B cell (primary cell): ENCODE data around the gene ZNF747. TPM values are rescaled to one million over a fixed set of nuclear protein-coding genes. Genes with fewer than 3 reads are reported as not detected.
A peak's percentile ranks its signal among the peaks of the same experiment; 100 is the strongest.

ENCODE experiments used
- ATAC-seq: fragments of 200-7000 bp; cut with Tn5 transposase; one replicate; pipeline ENCODE4 v1.10.0; 2021; ENCODE audit warnings: low read depth, mild to moderate bottlenecking, moderate number of reproducible peaks, moderate library complexity
- CTCF ChIA-PET: fragments of 350-600 bp; sonication (Branson Sonifier 250); formaldehyde crosslinking; loops from one replicate; lab custom pipeline; 2021; ENCODE audit warnings: antibody characterized with exemption, inconsistent platforms; lab: Charles Lee
- POLR2A ChIA-PET: fragments of 350-600 bp; sonication (Branson Sonifier 250); formaldehyde crosslinking; loops from one replicate; lab custom pipeline; 2021; ENCODE audit warnings: antibody characterized with exemption; lab: Charles Lee
- DNase-seq: peaks from one replicate; pipeline ENCODE4 v3.0.0; 2013
- H2AFZ ChIP-seq: 2 replicates; pipeline ENCODE4 v1.6.1; 2012; ENCODE audit warnings: mild to moderate bottlenecking, low read depth, low read length; ENCODE audit not compliant: insufficient read depth, poor library complexity, severe bottlenecking
- H3K27ac ChIP-seq, 2 donors: 1 replicate in 1 of 2; 2 replicates in 1 of 2; pipeline ENCODE4 v1.5.1; 2012 to 2013; ENCODE audit warnings: low read length in 2 of 2, mild to moderate bottlenecking in 2 of 2, moderate library complexity in 1 of 2
- H3K27me3 ChIP-seq, 4 experiments: fragments of 200-600 bp in 1 of 4; sonication (generic) in 1 of 4; replicated peaks in 1 of 4; 1 replicate in 2 of 4; 2 replicates in 2 of 4; pipeline versions ENCODE4 v1.6.1 to v1.7.0; 2013 to 2016; ENCODE audit warnings: low read length in 3 of 4, mild to moderate bottlenecking in 2 of 4, mixed read lengths in 1 of 4, moderate library complexity in 1 of 4; ENCODE audit not compliant: insufficient read depth in 4 of 4, control insufficient read depth in 3 of 4; ENCODE audit errors: control extremely low read depth in 1 of 4
- H3K36me3 ChIP-seq, 2 experiments: replicated peaks in 1 of 2; 1 replicate in 1 of 2; 2 replicates in 1 of 2; pipeline versions ENCODE4 v1.6.1 to v1.7.1; 2013; ENCODE audit warnings: low read length in 1 of 2; ENCODE audit not compliant: insufficient read depth in 2 of 2, control insufficient read depth in 1 of 2; ENCODE audit errors: control extremely low read depth in 1 of 2, extremely low read depth in 1 of 2
- H3K4me1 ChIP-seq, 2 donors: fragments of 200-600 bp in 1 of 2; sonication (generic) in 1 of 2; 1 replicate in 1 of 2; 2 replicates in 1 of 2; pipeline versions ENCODE4 v1.5.1 to v1.6.1; 2013 to 2017; ENCODE audit warnings: low read length in 2 of 2; ENCODE audit not compliant: control insufficient read depth in 2 of 2, insufficient read depth in 2 of 2
- H3K4me2 ChIP-seq: replicated peaks from 2 replicates; pipeline ENCODE3; 2012; ENCODE audit warnings: mild to moderate bottlenecking, low read depth, low read length; ENCODE audit not compliant: poor library complexity, severe bottlenecking
- H3K4me3 ChIP-seq, 5 experiments: fragments of 200-600 bp in 1 of 5; sonication (generic) in 1 of 5; 1 replicate in 3 of 5; 2 replicates in 2 of 5; pipeline versions ENCODE4 v1.5.1 to v1.7.0; 2011 to 2016; ENCODE audit warnings: low read length in 4 of 5, mild to moderate bottlenecking in 4 of 5, low read depth in 2 of 5, control low read depth in 1 of 5, moderate library complexity in 1 of 5; ENCODE audit not compliant: insufficient read depth in 1 of 5; ENCODE audit errors: control extremely low read depth in 1 of 5, extremely low read depth in 1 of 5
- H3K79me2 ChIP-seq: fragments of 200-600 bp; sonication (generic); one replicate; pipeline ENCODE4 v1.6.0; 2016; ENCODE audit warnings: low read length; ENCODE audit not compliant: control insufficient read depth, insufficient read depth
- H3K9ac ChIP-seq: fragments of 200-600 bp; sonication (generic); 2 replicates; pipeline ENCODE4 v1.6.1; 2017; ENCODE audit warnings: mild to moderate bottlenecking, low read length, moderate library complexity
- H3K9me3 ChIP-seq, 3 donors: one replicate each; pipeline versions ENCODE4 v1.6.1 to v1.7.1; 2013; ENCODE audit warnings: low read length in 2 of 3; ENCODE audit not compliant: control insufficient read depth in 2 of 3, insufficient read depth in 1 of 3; ENCODE audit errors: control extremely low read depth in 1 of 3
- H4K20me1 ChIP-seq: 2 replicates; pipeline ENCODE4 v1.6.0; 2012; ENCODE audit warnings: mild to moderate bottlenecking, low read length; ENCODE audit not compliant: insufficient read depth, control insufficient read depth, poor library complexity, severe bottlenecking
- H3K27ac Mint-ChIP-seq: one replicate; pipeline ENCODE4 v1.8.0; 2021; ENCODE audit warnings: mixed read lengths
- H3K27me3 Mint-ChIP-seq: one replicate; pipeline ENCODE4 v1.8.0; 2021; ENCODE audit warnings: mixed read lengths
- H3K4me1 Mint-ChIP-seq: one replicate; pipeline ENCODE4 v1.8.0; 2021; ENCODE audit warnings: mixed read lengths
- H3K4me3 Mint-ChIP-seq: one replicate; pipeline ENCODE4 v1.8.0; 2021; ENCODE audit warnings: mixed read lengths
- H3K9me3 Mint-ChIP-seq: one replicate; pipeline ENCODE4 v1.8.0; 2022; ENCODE audit warnings: mixed read lengths; ENCODE audit not compliant: insufficient read depth
- EZH2 ChIP-seq: IDR thresholded peaks from 2 replicates; pipeline ENCODE4 v1.6.1; 2012; ENCODE audit warnings: borderline replicate concordance, low read depth, mild to moderate bottlenecking, moderate library complexity, low read length; ENCODE audit not compliant: insufficient read depth, poor library complexity, severe bottlenecking
- WGBS: methylation state at CpG from one replicate; pipeline ENCODE4 v1.1.5; 2013; ENCODE audit warnings: missing lambda C conversion rate; ENCODE audit not compliant: insufficient coverage; 5-methylcytosine and 5-hydroxymethylcytosine counted together
- intact Hi-C: fragments of 100-400 bp; cut with micrococcal nuclease; formaldehyde crosslinking; loops from one replicate; pipeline ENCODE4 v1.10.0; 2022
- polyA plus RNA-seq: library from polyadenylated mRNA; depleted of rRNA; stranded (reverse); fragments of >200 nt; gene quantifications from 2 replicates; pipeline ENCODE4 v1.2.3, GENCODE V29; 2012
- total RNA-seq, 2 donors: library from RNA; stranded (reverse); fragments of 120-200 nt in 1 of 2; gene quantifications; 1 replicate in 1 of 2; 2 replicates in 1 of 2; pipeline versions ENCODE4 v1.2.3 to v1.2.4, GENCODE V29; 2013 to 2022
- TF ChIP-seq, protein P1 (sequence below): fragments of 200-600 bp; IDR thresholded peaks from one replicate; pipeline ENCODE4 v1.8.0; 2022; ENCODE audit warnings: antibody characterized with exemption, mild to moderate bottlenecking

ZNF747 gene
- total and polyA plus RNA-seq, 2 donors (not counting 1 experiment from before 2014, with no cell fraction given) = 9.7 to 17.3 TPM

DNA sequence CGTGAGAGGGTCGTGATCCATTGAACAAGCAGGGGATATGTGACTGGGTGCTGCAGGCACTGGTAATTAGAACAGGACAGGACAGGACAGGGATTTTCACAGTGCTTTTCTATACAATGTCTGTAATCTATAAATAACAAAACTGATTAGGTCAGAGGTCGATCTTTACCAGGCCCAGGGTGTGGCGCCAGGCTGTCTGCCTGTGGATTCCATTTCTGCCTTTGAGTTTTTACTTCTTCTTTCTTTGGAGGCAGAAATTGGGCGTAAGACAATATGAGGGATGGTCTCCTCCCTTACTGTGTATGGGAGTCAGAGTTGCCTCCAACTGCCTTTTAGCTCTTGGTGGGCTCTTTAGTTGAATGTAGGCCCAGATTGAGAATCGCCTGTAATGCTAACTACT, 25.0 kb upstream of the ZNF747 start:
- H3K9ac ChIP-seq = no peak overlapping the region
- H3K9me3 Mint-ChIP-seq = no peaks in the 10 kb centered on the region
- DNase-seq (no peak), ATAC-seq (no peak)
- TF ChIP-seq EZH2 = no peak
- TF ChIP-seq, protein P1, sequence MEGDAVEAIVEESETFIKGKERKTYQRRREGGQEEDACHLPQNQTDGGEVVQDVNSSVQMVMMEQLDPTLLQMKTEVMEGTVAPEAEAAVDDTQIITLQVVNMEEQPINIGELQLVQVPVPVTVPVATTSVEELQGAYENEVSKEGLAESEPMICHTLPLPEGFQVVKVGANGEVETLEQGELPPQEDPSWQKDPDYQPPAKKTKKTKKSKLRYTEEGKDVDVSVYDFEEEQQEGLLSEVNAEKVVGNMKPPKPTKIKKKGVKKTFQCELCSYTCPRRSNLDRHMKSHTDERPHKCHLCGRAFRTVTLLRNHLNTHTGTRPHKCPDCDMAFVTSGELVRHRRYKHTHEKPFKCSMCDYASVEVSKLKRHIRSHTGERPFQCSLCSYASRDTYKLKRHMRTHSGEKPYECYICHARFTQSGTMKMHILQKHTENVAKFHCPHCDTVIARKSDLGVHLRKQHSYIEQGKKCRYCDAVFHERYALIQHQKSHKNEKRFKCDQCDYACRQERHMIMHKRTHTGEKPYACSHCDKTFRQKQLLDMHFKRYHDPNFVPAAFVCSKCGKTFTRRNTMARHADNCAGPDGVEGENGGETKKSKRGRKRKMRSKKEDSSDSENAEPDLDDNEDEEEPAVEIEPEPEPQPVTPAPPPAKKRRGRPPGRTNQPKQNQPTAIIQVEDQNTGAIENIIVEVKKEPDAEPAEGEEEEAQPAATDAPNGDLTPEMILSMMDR = no peak
- intact Hi-C loops = loop anchor here (2.0 to 5.0 kb wide), 3 partner anchors 189 to 898 kb away; partner anchors contain the start of genes ARMC5, FBXL19 and PHKG2
- no peak overlapping the region for H3K4me3 ChIP-seq
- H3K4me1 ChIP-seq = peaks cover 14 to 32% of the 10 kb centered on the region in 2 donors
- POLR2A ChIA-PET = interaction anchor here (0.5 to 6.1 kb wide), 3 partner anchors 12 to 55 kb away, joined by 4 to 81 read pairs (median 5); partner anchors contain the start of gene ZNF688
- peaks cover 31% of the 10 kb centered on the region for H3K4me1 Mint-ChIP-seq
- H4K20me1 ChIP-seq = no peaks in the 10 kb centered on the region
- WGBS = 100% methylated on average over 2 of the region's 6 CpGs
- H3K9me3 ChIP-seq = peaks cover 0 to 6% (median 0%) of the 10 kb centered on the region in 3 donors
- H3K27me3 ChIP-seq = no peaks in the 10 kb centered on the region
- no peaks in the 10 kb centered on the region for H3K27me3 Mint-ChIP-seq
- H2AFZ ChIP-seq = no peak overlapping the region
- H3K4me3 Mint-ChIP-seq = peak overlapping the region; percentile 69
- no peak overlapping the region for H3K27ac ChIP-seq
- H3K79me2 ChIP-seq = peaks cover 25% of the 10 kb centered on the region
- CTCF ChIA-PET = interaction anchor here (1.1 to 3.5 kb wide), 4 partner anchors 12 to 110 kb away, joined by 3 to 22 read pairs (median 18); partner anchors contain the start of gene ZNF688
- H3K36me3 ChIP-seq = peaks cover 0 to 3% of the 10 kb centered on the region in 2 experiments
- H3K4me2 ChIP-seq = no peak overlapping the region
- peak overlapping the region; percentile 72 for H3K27ac Mint-ChIP-seq

DNA sequence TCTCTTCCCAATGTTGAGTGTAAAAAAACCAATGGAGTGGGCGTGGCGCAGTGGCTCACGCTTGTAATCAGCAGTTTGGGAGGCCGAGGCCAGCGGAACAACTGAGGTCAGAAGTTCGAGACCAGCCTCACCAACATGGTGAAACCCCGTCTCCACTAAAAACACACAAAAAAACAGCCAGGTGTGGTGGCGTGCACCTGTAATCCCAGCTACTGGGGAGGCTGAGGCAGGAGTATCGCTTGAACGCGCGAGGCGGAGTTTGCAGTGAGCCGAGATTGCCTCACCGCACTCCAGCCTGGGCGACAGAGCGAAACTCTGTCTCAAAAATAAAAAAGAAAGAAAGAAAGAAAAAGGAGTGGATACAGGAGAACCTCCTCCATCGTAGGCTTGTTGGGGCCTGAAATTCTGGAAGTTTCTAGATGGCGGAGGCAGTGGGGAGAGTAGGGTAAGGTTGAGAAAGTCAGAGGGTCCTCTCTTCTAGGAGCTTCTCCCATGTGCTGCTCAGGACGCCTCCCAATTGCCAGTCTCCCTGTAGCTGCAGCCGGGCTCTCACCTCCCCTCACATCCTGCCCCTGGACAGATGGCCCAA, 24.2 kb upstream of the ZNF747 start:
- H3K4me3 ChIP-seq = peak overlapping the region in 4 of 5 experiments; percentile 80 to 91 (median 88)
- peaks cover 32% of the 10 kb centered on the region for H3K79me2 ChIP-seq
- peak overlapping the region; percentile 86 for H3K4me3 Mint-ChIP-seq
- 94% methylated on average over 13 of the region's 21 CpGs for WGBS
- intact Hi-C loops = loop anchor here (1.0 to 5.0 kb wide), 12 partner anchors 12 to 898 kb away; partner anchors contain the start of genes ARMC5, DCTPP1, FBRS and FBXL19
- no peak for TF ChIP-seq EZH2
- TF ChIP-seq, protein P1 = no peak
- no peak for DNase-seq
- peak overlapping the region; percentile 91 for H3K27ac Mint-ChIP-seq
- ChIA-PET CTCF (interaction anchor here (0.6 to 3.5 kb wide), 17 partner anchors 10 to 152 kb away, joined by 3 to 53 read pairs (median 6); partner anchors contain the start of genes DCTPP1, ZNF688, ZNF747 and ZNF771), POLR2A (interaction anchor here (0.6 to 6.1 kb wide), 15 partner anchors 8 to 196 kb away, joined by 3 to 81 read pairs (median 6); partner anchors contain the start of genes DCTPP1, FBRS, PRR14 and ZNF688)
- ATAC-seq = no peak
- H2AFZ ChIP-seq = peak overlapping the region; percentile 95
- H4K20me1 ChIP-seq = no peaks in the 10 kb centered on the region
- peaks cover 35% of the 10 kb centered on the region for H3K4me1 Mint-ChIP-seq
- peaks cover 0 to 7% of the 10 kb centered on the region in 2 experiments for H3K36me3 ChIP-seq
- no peaks in the 10 kb centered on the region for H3K9me3 Mint-ChIP-seq
- peak overlapping the region; percentile 95 for H3K9ac ChIP-seq
- H3K9me3 ChIP-seq = peaks cover 0 to 6% (median 0%) of the 10 kb centered on the region in 3 donors
- H3K4me2 ChIP-seq = peak overlapping the region; percentile 85
- peaks cover 14 to 32% of the 10 kb centered on the region in 2 donors for H3K4me1 ChIP-seq
- H3K27me3 Mint-ChIP-seq = no peaks in the 10 kb centered on the region
- H3K27ac ChIP-seq = peak overlapping the region; percentile 95 to 97
- H3K27me3 ChIP-seq = no peaks in the 10 kb centered on the region
